Measurements from ENCODE around the gene ADGRG1. TPM values are rescaled to one million over a fixed set of nuclear protein-coding genes. Genes with fewer than 3 reads are reported as not detected.

ADGRG1 gene
- total RNA-seq, 4 donors from 2014 or later, result 6.5 to 87.0 (median 7.8) TPM

DNA sequence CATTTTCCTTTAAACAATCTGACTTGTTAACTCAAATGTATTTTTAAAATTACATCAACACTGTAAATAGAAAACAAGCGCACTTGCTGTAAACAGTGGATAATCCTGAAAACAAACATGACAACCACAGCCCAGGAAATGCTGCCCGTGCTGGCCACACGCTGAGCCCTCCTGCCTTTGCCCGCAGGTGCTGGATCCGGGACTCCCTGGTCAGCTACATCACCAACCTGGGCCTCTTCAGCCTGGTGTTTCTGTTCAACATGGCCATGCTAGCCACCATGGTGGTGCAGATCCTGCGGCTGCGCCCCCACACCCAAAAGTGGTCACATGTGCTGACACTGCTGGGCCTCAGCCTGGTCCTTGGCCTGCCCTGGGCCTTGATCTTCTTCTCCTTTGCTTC, 33.1 kb downstream of the ADGRG1 start:
- no peak overlapping the region for H3K27ac ChIP-seq
- intact Hi-C loops (cut with DNase I; ENCODE audit: low total_unique reads), result no loop called here
- no peaks in the 10 kb centered on the region for H3K36me3 ChIP-seq
- TF ChIP-seq, protein P1, sequence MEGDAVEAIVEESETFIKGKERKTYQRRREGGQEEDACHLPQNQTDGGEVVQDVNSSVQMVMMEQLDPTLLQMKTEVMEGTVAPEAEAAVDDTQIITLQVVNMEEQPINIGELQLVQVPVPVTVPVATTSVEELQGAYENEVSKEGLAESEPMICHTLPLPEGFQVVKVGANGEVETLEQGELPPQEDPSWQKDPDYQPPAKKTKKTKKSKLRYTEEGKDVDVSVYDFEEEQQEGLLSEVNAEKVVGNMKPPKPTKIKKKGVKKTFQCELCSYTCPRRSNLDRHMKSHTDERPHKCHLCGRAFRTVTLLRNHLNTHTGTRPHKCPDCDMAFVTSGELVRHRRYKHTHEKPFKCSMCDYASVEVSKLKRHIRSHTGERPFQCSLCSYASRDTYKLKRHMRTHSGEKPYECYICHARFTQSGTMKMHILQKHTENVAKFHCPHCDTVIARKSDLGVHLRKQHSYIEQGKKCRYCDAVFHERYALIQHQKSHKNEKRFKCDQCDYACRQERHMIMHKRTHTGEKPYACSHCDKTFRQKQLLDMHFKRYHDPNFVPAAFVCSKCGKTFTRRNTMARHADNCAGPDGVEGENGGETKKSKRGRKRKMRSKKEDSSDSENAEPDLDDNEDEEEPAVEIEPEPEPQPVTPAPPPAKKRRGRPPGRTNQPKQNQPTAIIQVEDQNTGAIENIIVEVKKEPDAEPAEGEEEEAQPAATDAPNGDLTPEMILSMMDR (IDR thresholded peaks at IDR 0.05), result no peak
- TF ChIP-seq POLR2A (IDR thresholded peaks at IDR 0.05), result no peak
- H3K27me3 ChIP-seq, result no peaks in the 10 kb centered on the region
- H3K9me3 ChIP-seq, result no peaks in the 10 kb centered on the region
- H3K4me1 ChIP-seq, result no peaks in the 10 kb centered on the region
- no peak overlapping the region for H3K4me3 ChIP-seq
- no peak for DNase-seq

DNA sequence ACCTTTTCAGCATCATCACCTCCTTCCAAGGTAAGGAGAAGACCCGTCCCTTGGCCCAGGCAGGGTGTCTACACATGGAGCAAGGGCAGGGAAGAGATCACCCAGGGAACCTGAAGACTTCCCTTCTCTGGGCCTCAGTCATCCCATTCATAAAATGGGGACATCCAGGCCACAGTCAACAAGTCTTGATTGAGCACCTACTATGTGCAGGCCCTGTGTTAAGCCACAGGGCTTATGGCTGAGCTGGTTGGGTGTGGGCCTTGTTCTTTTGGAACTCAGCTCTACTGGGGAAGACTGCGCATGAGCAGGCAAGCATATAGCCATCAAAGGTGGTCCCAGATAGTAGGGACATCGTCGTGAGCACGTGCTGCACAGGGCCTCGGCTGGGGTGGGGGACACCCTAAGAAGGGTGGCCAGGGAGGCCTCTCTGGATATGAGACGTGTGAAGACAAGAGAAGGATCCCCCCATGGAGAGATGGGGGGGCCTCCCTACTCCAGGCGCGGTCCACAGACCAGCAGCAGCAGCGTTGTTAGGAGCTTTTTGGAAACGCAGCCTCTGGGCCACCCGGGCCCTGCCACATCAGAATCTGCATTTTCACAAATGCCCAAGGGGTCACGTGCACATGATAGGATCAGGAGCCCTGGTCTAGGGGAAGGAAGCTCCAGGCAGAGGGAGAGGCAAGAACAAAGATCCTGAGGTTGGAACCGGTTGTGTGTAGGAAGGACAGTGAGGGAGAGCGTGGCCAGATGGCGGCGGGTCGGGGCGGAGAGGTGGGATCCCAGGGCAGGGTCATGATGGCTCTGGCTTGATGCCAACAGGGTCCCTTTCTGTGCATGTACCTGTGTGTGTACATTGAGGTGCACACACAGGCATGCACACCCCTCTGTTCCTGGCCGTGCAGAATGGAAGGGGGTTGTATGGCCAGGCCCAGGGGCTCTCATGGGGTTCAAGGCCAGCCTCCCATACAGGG, 33.8 kb downstream of the ADGRG1 start:
- H3K9me3 ChIP-seq, result no peaks in the 10 kb centered on the region
- no peak for TF ChIP-seq POLR2A (IDR thresholded peaks at IDR 0.05)
- TF ChIP-seq, protein P1 (IDR thresholded peaks at IDR 0.05), result no peak
- H3K4me1 ChIP-seq, result no peaks in the 10 kb centered on the region
- no peak for DNase-seq
- intact Hi-C loops (cut with DNase I; ENCODE audit: low total_unique reads), result no loop called here
- H3K27me3 ChIP-seq, result no peaks in the 10 kb centered on the region
- H3K27ac ChIP-seq, result no peak overlapping the region
- H3K4me3 ChIP-seq, result no peak overlapping the region
- no peaks in the 10 kb centered on the region for H3K36me3 ChIP-seq

DNA sequence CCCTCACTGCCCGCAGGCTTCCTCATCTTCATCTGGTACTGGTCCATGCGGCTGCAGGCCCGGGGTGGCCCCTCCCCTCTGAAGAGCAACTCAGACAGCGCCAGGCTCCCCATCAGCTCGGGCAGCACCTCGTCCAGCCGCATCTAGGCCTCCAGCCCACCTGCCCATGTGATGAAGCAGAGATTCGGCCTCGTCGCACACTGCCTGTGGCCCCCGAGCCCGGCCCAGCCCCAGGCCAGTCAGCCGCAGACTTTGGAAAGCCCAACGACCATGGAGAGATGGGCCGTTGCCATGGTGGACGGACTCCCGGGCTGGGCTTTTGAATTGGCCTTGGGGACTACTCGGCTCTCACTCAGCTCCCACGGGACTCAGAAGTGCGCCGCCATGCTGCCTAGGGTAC, 35.0 kb downstream of the ADGRG1 start:
- Histone ChIP-seq H3K4me3 (no peak overlapping the region), H3K36me3 (no peaks in the 10 kb centered on the region), H3K27me3 (no peaks in the 10 kb centered on the region), H3K4me1 (no peaks in the 10 kb centered on the region), H3K27ac (no peak overlapping the region), H3K9me3 (no peaks in the 10 kb centered on the region)
- DNase-seq, result no peak
- intact Hi-C loops (cut with DNase I; ENCODE audit: low total_unique reads), result no loop called here
- TF ChIP-seq, protein P1 (IDR thresholded peaks at IDR 0.05), result no peak
- TF ChIP-seq POLR2A (IDR thresholded peaks at IDR 0.05), result no peak

DNA sequence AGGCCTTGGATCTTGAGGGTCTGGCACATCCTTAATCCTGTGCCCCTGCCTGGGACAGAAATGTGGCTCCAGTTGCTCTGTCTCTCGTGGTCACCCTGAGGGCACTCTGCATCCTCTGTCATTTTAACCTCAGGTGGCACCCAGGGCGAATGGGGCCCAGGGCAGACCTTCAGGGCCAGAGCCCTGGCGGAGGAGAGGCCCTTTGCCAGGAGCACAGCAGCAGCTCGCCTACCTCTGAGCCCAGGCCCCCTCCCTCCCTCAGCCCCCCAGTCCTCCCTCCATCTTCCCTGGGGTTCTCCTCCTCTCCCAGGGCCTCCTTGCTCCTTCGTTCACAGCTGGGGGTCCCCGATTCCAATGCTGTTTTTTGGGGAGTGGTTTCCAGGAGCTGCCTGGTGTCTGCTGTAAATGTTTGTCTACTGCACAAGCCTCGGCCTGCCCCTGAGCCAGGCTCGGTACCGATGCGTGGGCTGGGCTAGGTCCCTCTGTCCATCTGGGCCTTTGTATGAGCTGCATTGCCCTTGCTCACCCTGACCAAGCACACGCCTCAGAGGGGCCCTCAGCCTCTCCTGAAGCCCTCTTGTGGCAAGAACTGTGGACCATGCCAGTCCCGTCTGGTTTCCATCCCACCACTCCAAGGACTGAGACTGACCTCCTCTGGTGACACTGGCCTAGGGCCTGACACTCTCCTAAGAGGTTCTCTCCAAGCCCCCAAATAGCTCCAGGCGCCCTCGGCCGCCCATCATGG, 35.7 kb downstream of the ADGRG1 start:
- H3K4me1 ChIP-seq, result no peaks in the 10 kb centered on the region
- no peak for DNase-seq
- TF ChIP-seq, protein P1 (IDR thresholded peaks at IDR 0.05), result no peak
- TF ChIP-seq POLR2A (IDR thresholded peaks at IDR 0.05), result no peak
- H3K27me3 ChIP-seq, result no peaks in the 10 kb centered on the region
- H3K36me3 ChIP-seq, result no peaks in the 10 kb centered on the region
- H3K27ac ChIP-seq, result no peak overlapping the region
- H3K4me3 ChIP-seq, result no peak overlapping the region
- intact Hi-C loops (cut with DNase I; ENCODE audit: low total_unique reads), result no loop called here
- no peaks in the 10 kb centered on the region for H3K9me3 ChIP-seq

DNA sequence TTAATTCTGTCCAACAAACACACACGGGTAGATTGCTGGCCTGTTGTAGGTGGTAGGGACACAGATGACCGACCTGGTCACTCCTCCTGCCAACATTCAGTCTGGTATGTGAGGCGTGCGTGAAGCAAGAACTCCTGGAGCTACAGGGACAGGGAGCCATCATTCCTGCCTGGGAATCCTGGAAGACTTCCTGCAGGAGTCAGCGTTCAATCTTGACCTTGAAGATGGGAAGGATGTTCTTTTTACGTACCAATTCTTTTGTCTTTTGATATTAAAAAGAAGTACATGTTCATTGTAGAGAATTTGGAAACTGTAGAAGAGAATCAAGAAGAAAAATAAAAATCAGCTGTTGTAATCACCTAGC, 36.2 kb downstream of the ADGRG1 start:
- Histone ChIP-seq H3K27me3 (no peaks in the 10 kb centered on the region), H3K4me1 (no peaks in the 10 kb centered on the region), H3K9me3 (no peaks in the 10 kb centered on the region), H3K4me3 (no peak overlapping the region), H3K36me3 (no peaks in the 10 kb centered on the region), H3K27ac (no peak overlapping the region)
- DNase-seq, result no peak
- no peak for TF ChIP-seq POLR2A (IDR thresholded peaks at IDR 0.05)
- TF ChIP-seq, protein P1 (IDR thresholded peaks at IDR 0.05), result no peak
- intact Hi-C loops (cut with DNase I; ENCODE audit: low total_unique reads), result no loop called here

All from uterus (tissue), 4 donors.